ENCODE data around the gene FOXL3. TPM values are rescaled to one million over a fixed set of nuclear protein-coding genes. Genes with fewer than 3 reads are reported as not detected.

Gene FOXL3
- total and polyA plus RNA-seq, 3 donors from 2014 or later, result 4.5 to 37.7 (median 14.5) TPM

DNA sequence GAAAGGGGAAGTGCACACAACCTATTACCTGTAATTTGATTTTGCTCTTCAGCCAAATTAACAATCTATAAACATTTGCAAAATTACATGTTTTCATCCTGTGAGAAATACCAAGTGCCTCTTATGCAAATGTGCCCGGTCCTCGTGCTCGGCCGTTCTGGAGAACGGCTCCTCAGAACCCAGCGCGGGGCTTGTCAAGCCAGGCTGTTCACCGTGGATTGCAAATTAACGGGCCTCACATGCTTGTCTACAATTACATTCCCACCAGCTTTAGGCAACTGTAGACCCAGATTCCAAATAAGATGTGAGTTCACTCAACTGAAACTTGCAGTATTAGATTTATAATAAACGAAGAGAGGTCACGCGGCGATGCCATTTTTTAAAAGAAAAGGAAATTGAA lies 8.8 kb downstream of the FOXL3 start:
- no peak overlapping the region for H3K4me3 ChIP-seq
- intact Hi-C loops (cut with DNase I; ENCODE audit: low total_unique reads), result no loop called here
- H3K4me1 ChIP-seq, result peaks cover 5% of the 10 kb centered on the region
- no peaks in the 10 kb centered on the region for H3K27me3 ChIP-seq
- WGBS, 2 donors, result 82 to 94% methylated on average over 13 of the region's 13 CpGs
- no peaks in the 10 kb centered on the region for H3K9me3 ChIP-seq
- no peak for DNase-seq
- no peak for TF ChIP-seq POLR2A (IDR thresholded peaks at IDR 0.05)
- TF ChIP-seq, protein P1, sequence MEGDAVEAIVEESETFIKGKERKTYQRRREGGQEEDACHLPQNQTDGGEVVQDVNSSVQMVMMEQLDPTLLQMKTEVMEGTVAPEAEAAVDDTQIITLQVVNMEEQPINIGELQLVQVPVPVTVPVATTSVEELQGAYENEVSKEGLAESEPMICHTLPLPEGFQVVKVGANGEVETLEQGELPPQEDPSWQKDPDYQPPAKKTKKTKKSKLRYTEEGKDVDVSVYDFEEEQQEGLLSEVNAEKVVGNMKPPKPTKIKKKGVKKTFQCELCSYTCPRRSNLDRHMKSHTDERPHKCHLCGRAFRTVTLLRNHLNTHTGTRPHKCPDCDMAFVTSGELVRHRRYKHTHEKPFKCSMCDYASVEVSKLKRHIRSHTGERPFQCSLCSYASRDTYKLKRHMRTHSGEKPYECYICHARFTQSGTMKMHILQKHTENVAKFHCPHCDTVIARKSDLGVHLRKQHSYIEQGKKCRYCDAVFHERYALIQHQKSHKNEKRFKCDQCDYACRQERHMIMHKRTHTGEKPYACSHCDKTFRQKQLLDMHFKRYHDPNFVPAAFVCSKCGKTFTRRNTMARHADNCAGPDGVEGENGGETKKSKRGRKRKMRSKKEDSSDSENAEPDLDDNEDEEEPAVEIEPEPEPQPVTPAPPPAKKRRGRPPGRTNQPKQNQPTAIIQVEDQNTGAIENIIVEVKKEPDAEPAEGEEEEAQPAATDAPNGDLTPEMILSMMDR (IDR thresholded peaks at IDR 0.05), result no peak
- no peak overlapping the region for H3K27ac ChIP-seq
- no peaks in the 10 kb centered on the region for H3K36me3 ChIP-seq (ENCODE audit: low read depth, missing control alignments)

DNA sequence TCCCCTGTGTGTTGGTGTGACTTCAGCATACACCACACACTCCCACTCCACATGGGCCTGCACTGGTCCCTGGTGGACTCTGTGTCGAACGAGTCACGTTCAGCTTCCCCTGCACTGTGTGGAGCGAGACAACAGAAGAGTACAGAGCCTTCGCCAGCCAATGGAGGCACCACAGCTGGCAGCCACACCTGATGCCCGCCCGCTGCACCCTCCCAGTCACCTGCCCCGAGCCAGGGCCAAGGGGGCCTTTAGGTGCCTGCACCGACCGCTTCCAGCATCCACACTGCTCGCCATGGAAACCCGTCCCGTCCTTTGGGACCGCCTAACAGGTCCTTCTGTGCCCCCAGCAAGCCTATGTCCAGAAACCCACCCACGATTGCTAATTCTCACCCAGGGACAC lies 9.2 kb downstream of the FOXL3 start:
- Histone ChIP-seq H3K4me1 (peaks cover 5% of the 10 kb centered on the region), H3K36me3 (ENCODE audit: low read depth, missing control alignments) (no peaks in the 10 kb centered on the region), H3K27me3 (no peaks in the 10 kb centered on the region), H3K4me3 (no peak overlapping the region), H3K27ac (no peak overlapping the region), H3K9me3 (no peaks in the 10 kb centered on the region)
- 91 to 97% methylated on average over 11 to 15 of the region's 15 CpGs for WGBS, 2 donors
- TF ChIP-seq POLR2A (IDR thresholded peaks at IDR 0.05), result no peak
- TF ChIP-seq, protein P1 (IDR thresholded peaks at IDR 0.05), result no peak
- no peak for DNase-seq
- intact Hi-C loops (cut with DNase I; ENCODE audit: low total_unique reads), result no loop called here

DNA sequence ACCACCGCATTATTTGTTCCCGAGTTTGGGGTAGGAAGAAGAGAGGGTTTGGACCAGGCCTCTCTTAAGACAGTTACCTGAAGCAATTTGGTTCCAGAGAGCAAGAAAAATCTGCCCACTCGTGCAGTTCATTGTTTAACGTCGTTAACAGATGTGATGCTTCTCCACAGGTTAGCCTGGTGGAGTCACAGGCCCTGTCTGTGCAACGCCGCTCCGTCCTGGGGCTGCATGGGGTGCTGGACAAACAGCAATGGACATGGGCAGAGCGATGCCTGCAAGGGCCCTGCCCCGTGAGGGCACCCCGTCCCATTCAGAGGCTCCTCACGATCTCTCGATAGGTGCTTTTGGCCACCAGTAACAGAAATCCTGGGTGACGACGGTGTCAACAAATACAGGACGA lies 9.7 kb downstream of the FOXL3 start:
- H3K27me3 ChIP-seq, result no peaks in the 10 kb centered on the region
- 92 to 93% methylated on average over 16 of the region's 16 CpGs for WGBS, 2 donors
- DNase-seq, result no peak
- H3K4me3 ChIP-seq, result no peak overlapping the region
- intact Hi-C loops (cut with DNase I; ENCODE audit: low total_unique reads), result no loop called here
- no peaks in the 10 kb centered on the region for H3K36me3 ChIP-seq (ENCODE audit: low read depth, missing control alignments)
- no peak overlapping the region for H3K27ac ChIP-seq
- no peaks in the 10 kb centered on the region for H3K9me3 ChIP-seq
- H3K4me1 ChIP-seq, result peaks cover 5% of the 10 kb centered on the region
- no peak for TF ChIP-seq POLR2A (IDR thresholded peaks at IDR 0.05)
- TF ChIP-seq, protein P1 (IDR thresholded peaks at IDR 0.05), result no peak

DNA sequence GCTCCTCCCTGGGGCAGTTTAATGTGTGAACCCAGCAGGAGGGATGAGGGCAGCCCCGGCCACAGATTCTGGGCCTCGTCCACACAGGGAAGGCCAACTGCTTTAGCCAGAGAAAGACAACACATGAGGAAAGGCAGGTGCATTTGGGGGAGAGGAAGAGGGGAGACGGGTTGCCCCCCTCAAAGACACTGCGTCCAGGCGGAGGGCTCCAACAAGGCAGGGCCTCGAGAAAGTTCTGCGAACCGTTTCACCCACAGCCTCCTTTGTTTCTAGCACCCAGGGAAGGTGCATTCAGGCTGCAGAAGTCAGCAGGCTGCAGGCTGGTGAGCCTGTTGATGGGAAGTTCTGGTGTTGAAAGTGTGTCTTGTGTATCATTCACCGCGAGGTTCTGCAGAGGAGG lies 10.1 kb downstream of the FOXL3 start:
- intact Hi-C loops (cut with DNase I; ENCODE audit: low total_unique reads), result no loop called here
- Histone ChIP-seq H3K4me1 (peaks cover 5% of the 10 kb centered on the region), H3K4me3 (no peak overlapping the region), H3K9me3 (no peaks in the 10 kb centered on the region), H3K27me3 (no peaks in the 10 kb centered on the region), H3K27ac (no peak overlapping the region), H3K36me3 (ENCODE audit: low read depth, missing control alignments) (no peaks in the 10 kb centered on the region)
- TF ChIP-seq, protein P1 (IDR thresholded peaks at IDR 0.05), result no peak
- TF ChIP-seq POLR2A (IDR thresholded peaks at IDR 0.05), result no peak
- WGBS, 2 donors, result 89 to 96% methylated on average over 10 of the region's 10 CpGs
- DNase-seq, result no peak

DNA sequence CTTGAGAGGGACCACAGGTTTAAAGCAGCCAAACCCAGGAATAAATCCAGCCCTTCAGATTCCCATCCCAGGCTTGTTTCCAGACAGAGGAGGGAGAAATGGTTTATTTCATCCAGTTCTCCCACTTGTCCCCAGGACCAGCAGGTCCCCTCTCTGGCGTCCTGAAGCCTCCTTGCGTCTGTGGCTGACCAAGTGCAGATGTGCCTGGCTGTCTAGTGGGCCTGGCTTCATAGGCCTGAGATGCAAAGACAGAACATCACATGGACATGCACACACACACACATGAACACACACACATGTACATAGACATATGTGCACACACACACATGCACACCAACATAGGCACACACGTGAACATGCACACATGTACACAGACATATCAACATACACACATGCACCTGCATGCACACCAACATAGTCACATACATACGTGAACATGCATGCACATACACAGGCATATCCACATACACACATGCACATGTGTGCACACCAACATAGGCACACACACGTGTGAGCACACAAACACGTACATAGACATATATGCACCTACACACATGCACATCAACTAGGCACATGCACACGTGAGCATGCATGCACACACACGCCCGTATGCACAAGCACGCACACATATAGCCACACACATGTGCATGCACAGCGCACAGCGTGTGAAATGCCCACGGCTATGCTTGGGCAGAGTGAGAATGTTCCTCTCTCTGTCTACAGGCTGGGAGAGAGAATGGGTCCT lies 10.7 kb downstream of the FOXL3 start:
- intact Hi-C loops (cut with DNase I; ENCODE audit: low total_unique reads), result no loop called here
- no peak overlapping the region for H3K4me3 ChIP-seq
- 90 to 96% methylated on average over 13 of the region's 13 CpGs for WGBS, 2 donors
- H3K4me1 ChIP-seq, result peaks cover under 1% of the 10 kb centered on the region
- no peak overlapping the region for H3K27ac ChIP-seq
- no peaks in the 10 kb centered on the region for H3K9me3 ChIP-seq
- no peak for DNase-seq
- TF ChIP-seq, protein P1 (IDR thresholded peaks at IDR 0.05), result no peak
- TF ChIP-seq POLR2A (IDR thresholded peaks at IDR 0.05), result no peak
- no peaks in the 10 kb centered on the region for H3K27me3 ChIP-seq
- no peaks in the 10 kb centered on the region for H3K36me3 ChIP-seq (ENCODE audit: low read depth, missing control alignments)

All from testis (tissue), 3 donors.